ENCODE results near the gene GSAP. TPM values are rescaled to one million over a fixed set of nuclear protein-coding genes. Genes with fewer than 3 reads are reported as not detected.
"Not testable (repeated sequence)": the region's sequence is repeated elsewhere in the genome, so short reads cannot be mapped to it uniquely, and the experiment has no call there.

GSAP gene
- total and polyA plus RNA-seq, 9 of the 15 experiments (the other 6 are each of a cell fraction or from before 2014, with no cell fraction given) = 0.13 TPM; not detected in 8

DNA sequence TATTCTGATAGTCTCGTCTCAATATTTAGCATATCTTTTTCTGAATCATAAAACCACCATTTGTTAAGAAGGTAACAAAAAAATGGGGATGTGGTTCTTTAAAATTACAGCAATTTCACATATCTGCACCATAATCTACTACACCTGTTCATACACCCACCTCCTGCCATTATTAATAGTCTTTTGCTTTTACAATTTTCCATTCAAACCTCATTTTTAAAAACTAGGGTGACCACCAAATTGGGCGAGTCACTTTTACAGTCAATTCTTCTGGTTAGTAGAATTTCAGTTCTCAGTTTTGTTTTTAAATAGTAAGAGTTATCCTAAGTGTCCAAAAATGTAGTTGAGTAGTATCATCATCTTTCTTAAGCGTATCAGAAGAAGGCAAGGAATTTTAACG, 48.4 kb upstream of the GSAP start (continued):
- no peak for TF ChIP-seq CEBPG (CRISPR knock-in tag; IDR thresholded peaks at IDR 0.05)
- TF ChIP-seq CEBPG (tag; conservative IDR thresholded peaks at IDR 0.05 in 1 of 2, IDR thresholded peaks at IDR 0.05 in 1 of 2) = no peak
- no peak for TF ChIP-seq EWSR1 (IDR thresholded peaks at IDR 0.05; ENCODE audit: borderline replicate concordance, low read depth, partially characterized antibody)
- TF ChIP-seq TSC22D4 (tag; IDR thresholded peaks at IDR 0.05) = no peak
- TF ChIP-seq CBX3 (IDR thresholded peaks at IDR 0.05; ENCODE audit: borderline replicate concordance in 1 of 2, low read length in 2 of 2) = no peak

DNA sequence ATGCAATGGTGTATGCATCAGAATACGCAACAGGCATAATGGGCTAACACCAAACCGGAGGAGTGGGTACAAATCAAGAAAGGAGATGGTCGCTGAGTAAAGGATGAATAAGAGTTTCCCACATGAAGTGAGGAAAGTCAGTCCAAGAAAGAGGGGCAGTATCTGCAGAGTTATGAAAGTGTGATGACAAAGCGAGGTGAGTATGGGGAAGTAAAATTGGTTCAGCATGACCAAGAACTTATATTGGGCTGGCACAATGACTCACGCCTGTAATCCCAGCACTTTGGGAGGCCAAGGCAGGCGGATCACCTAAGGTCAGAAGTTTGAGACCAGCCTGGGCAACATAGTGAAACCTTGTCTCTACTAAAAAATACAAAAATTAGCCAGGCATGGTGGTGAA, 47.5 kb upstream of the GSAP start:
- FAIRE-seq; H3K4me2 ChIP-seq (ENCODE audit: insufficient read depth, low read length); POLR2A ChIA-PET; H3K79me2 ChIP-seq (ENCODE audit: control insufficient read depth, insufficient read depth, low read length); H3K9me1 ChIP-seq (ENCODE audit: control insufficient read depth, insufficient read depth, low read length); in situ Hi-C loops (cut with MboI); H3K4me3 ChIP-seq; H3K36me3 ChIP-seq (ENCODE audit: control insufficient read depth, insufficient read depth, low read length); intact Hi-C loops (cut with micrococcal nuclease); H3K27ac ChIP-seq (ENCODE audit: extremely low read depth, low read depth, low read length); H3K9ac ChIP-seq (ENCODE audit: insufficient read depth in 1 of 2, low read depth in 2 of 2, low read length in 2 of 2); CTCF ChIA-PET (ENCODE audit: low intra/inter-chr PET ratio); DNase-seq (ENCODE audit: extremely low read depth in 1 of 4, low spot score in 3 of 4); H4K20me1 ChIP-seq (replicated peaks; ENCODE audit: control insufficient read depth, insufficient read depth, low read length); BruUV-seq (replicated peaks); H3K4me1 ChIP-seq (replicated peaks in 1 of 2; ENCODE audit: control insufficient read depth in 2 of 2, insufficient read depth in 2 of 2, low read length in 2 of 2); H3K9me3 ChIP-seq (replicated peaks; ENCODE audit: control insufficient read depth, insufficient read depth, low read depth, low read length); H2AFZ ChIP-seq (ENCODE audit: low read depth, low read length); TF ChIP-seq JUND (IDR thresholded peaks at IDR 0.05; ENCODE audit: borderline replicate concordance, low read depth, low read length): not testable (repeated sequence)
- peak; percentile 32; the same call in 2 of the 3 replicates for ATAC-seq
- TF ChIP-seq, protein P1, sequence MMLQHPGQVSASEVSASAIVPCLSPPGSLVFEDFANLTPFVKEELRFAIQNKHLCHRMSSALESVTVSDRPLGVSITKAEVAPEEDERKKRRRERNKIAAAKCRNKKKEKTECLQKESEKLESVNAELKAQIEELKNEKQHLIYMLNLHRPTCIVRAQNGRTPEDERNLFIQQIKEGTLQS (IDR thresholded peaks at IDR 0.05) = peak; percentile 60; the same call in 1 of the 2 replicates
- TF ChIP-seq, protein P1 (CRISPR knock-in tag; conservative IDR thresholded peaks at IDR 0.05) = not testable (repeated sequence)
- TF ChIP-seq TRIM24 (IDR thresholded peaks at IDR 0.05) (0 out of 4 replicates have a peak, but pooled peaks of 1 of the 2 experiments have one; percentile 14), JUND (tag; IDR thresholded peaks at IDR 0.05; ENCODE audit: borderline replicate concordance, low read depth, low read length) (peak; percentile 20; the same call in 1 of the 3 replicates)
- H3K27me3 ChIP-seq (ENCODE audit: control insufficient read depth in 2 of 2, insufficient read depth in 2 of 2, low read length in 2 of 2) = peaks cover 3 to 14% of the 10 kb centered on the region in 2 experiments; a peak in 3 of 5 replicates
- 2% methylated on average over 6 of the region's 6 CpGs for WGBS (ENCODE audit: insufficient coverage, low coverage, missing lambda C conversion rate)
